NK-92 treated with Interleukin-12 subunit alpha and Interleukin-12 subunit beta, amount 100 ng/mL, for 24 hours (cell line): Measurements from ENCODE around the gene AMACR.
"Not testable (repeated sequence)": the region's sequence is repeated elsewhere in the genome, so short reads cannot be mapped to it uniquely, and the experiment has no call there.

Source experiments
- DNase-seq: peaks from one replicate; lab custom pipeline; 2025; lab: John Stamatoyannopoulos, UW

AMACR gene

GRCh38 chr5:33968211-33969005, 39.4 kb downstream of the AMACR start:
- DNase-seq = no peak

- no peak for DNase-seq
Observed at GRCh38 chr5:33966805-33967204, 41.0 kb downstream of the AMACR start.

- DNase-seq = no peak
Observed at GRCh38 chr5:33964132-33964700, 43.6 kb downstream of the AMACR start.

GRCh38 chr5:33958176-33958575, 49.7 kb downstream of the AMACR start:
- no peak for DNase-seq

- no peak for DNase-seq
Observed at GRCh38 chr5:33957577-33958150, 50.2 kb downstream of the AMACR start.

GRCh38 chr5:33952175-33952574, 55.7 kb downstream of the AMACR start:
- DNase-seq = not testable (repeated sequence)

- DNase-seq = no peak
Observed at GRCh38 chr5:33944543-33945132, 63.2 kb downstream of the AMACR start.

- DNase-seq = no peak
Observed at GRCh38 chr5:33941090-33941489, 66.8 kb downstream of the AMACR start.

GRCh38 chr5:33939556-33940262, 68.1 kb downstream of the AMACR start:
- DNase-seq = no peak

- DNase-seq = no peak
Observed at GRCh38 chr5:33938881-33939280, 69.0 kb downstream of the AMACR start.

GRCh38 chr5:33938507-33938796, 69.4 kb downstream of the AMACR start:
- DNase-seq = no peak

GRCh38 chr5:33937707-33938506, 69.9 kb downstream of the AMACR start:
- no peak for DNase-seq

- DNase-seq = no peak
Observed at GRCh38 chr5:33937017-33937706, 70.7 kb downstream of the AMACR start.

- DNase-seq = no peak
Observed at GRCh38 chr5:33936381-33937016, 71.4 kb downstream of the AMACR start, which contains the start of gene RXFP3. Gene RXFP3, plus strand, starts transcription at chr5:33936386. Its CDS starts 355 bp downstream, at chr5:33936741.
